Osteoblast (primary cell): ENCODE measurements around the gene KCNK1. TPM values are rescaled to one million over a fixed set of nuclear protein-coding genes. Genes with fewer than 3 reads are reported as not detected.

Experiments used
- DNase-seq: peaks from one replicate; pipeline ENCODE4 v3.0.0; 2011; ENCODE audit warnings: low spot score, mixed read lengths; ENCODE audit not compliant: insufficient read length; ENCODE audit errors: missing footprints
- H2AFZ ChIP-seq: 2 replicates; pipeline ENCODE4 v1.6.0; 2011; ENCODE audit warnings: mild to moderate bottlenecking, low read length
- H3K27ac ChIP-seq: 2 replicates; pipeline ENCODE4 v1.5.1; 2011; ENCODE audit warnings: mild to moderate bottlenecking, low read depth, low read length, moderate library complexity
- H3K27me3 ChIP-seq: 2 replicates; pipeline ENCODE4 v1.6.0; 2012; ENCODE audit warnings: mild to moderate bottlenecking, control low read depth, inconsistent platforms, low read length, moderate library complexity; ENCODE audit not compliant: insufficient read depth
- H3K36me3 ChIP-seq: 2 replicates; pipeline ENCODE4 v1.5.1; 2011; ENCODE audit warnings: mild to moderate bottlenecking, low read length, control low read depth, moderate library complexity; ENCODE audit not compliant: insufficient read depth
- H3K4me1 ChIP-seq: 2 replicates; pipeline ENCODE4 v1.5.1; 2011; ENCODE audit warnings: mild to moderate bottlenecking, low read length, control low read depth, moderate library complexity; ENCODE audit not compliant: insufficient read depth
- H3K4me2 ChIP-seq: 2 replicates; pipeline ENCODE4 v1.6.0; 2011; ENCODE audit warnings: mild to moderate bottlenecking, low read length; ENCODE audit not compliant: insufficient read depth
- H3K4me3 ChIP-seq: fragments of 200-600 bp; sonication (generic); 3 replicates; pipeline ENCODE4 v1.5.1; 2012; ENCODE audit warnings: mild to moderate bottlenecking, low read length, inconsistent platforms; ENCODE audit not compliant: insufficient read depth
- H3K79me2 ChIP-seq: 2 replicates; pipeline ENCODE4 v1.6.0; 2012; ENCODE audit warnings: mild to moderate bottlenecking, low read length, control low read depth, inconsistent platforms; ENCODE audit not compliant: insufficient read depth
- H3K9me3 ChIP-seq: 2 replicates; pipeline ENCODE4 v1.5.1; 2011; ENCODE audit warnings: low read depth, low read length, control low read depth
- H4K20me1 ChIP-seq: 2 replicates; pipeline ENCODE4 v1.6.0; 2012; ENCODE audit warnings: mild to moderate bottlenecking, low read length, control low read depth; ENCODE audit not compliant: insufficient read depth
- total RNA-seq: library from RNA; depleted of rRNA; stranded (reverse); fragments of >200 nt; gene quantifications from 2 replicates; pipeline ENCODE4 v1.2.3, GENCODE V29; 2012
- TF ChIP-seq, protein P1 (sequence below): IDR thresholded peaks from 2 replicates; pipeline ENCODE4 v1.5.1; 2011; ENCODE audit warnings: mild to moderate bottlenecking, low read depth, low read length, moderate library complexity; ENCODE audit errors: extremely low read depth

KCNK1 gene
- total RNA-seq, 1 donor: 3.6 TPM

DNA sequence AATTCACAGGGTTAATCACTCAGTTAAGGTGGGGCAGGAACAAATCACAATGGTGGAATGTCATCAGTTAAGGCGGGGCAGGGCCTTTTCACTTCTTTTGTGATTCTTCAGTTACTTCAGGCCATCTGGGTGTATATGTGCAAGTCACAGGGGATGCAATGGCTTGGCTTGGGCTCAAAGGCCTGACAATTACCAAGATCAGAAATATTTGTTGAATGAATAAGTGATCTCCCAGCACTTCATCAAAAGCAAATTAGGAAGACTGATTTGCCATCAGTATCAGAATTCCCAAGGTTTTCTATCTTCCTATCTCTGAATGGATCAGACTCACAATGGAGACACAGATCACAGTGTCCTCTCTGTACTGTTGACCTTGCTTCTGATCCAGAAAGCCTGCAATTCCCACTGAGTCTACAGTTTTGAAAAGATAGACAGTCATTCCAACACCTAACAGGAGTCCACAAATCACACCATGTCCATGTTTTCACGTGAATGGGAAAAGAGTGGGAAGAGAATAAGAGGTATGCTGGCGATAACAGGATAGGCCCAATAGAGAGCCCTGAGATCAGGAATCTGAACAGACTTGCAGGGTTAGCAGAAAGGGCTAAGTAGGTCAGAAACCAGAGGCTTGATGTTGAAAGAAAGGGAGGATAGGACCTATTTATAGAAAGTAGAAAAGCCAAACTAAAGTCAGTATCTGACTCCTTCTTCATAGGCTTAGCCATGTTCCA lies 75.3 kb downstream of the KCNK1 start:
- no peaks in the 10 kb centered on the region for H4K20me1 ChIP-seq
- TF ChIP-seq, protein P1, sequence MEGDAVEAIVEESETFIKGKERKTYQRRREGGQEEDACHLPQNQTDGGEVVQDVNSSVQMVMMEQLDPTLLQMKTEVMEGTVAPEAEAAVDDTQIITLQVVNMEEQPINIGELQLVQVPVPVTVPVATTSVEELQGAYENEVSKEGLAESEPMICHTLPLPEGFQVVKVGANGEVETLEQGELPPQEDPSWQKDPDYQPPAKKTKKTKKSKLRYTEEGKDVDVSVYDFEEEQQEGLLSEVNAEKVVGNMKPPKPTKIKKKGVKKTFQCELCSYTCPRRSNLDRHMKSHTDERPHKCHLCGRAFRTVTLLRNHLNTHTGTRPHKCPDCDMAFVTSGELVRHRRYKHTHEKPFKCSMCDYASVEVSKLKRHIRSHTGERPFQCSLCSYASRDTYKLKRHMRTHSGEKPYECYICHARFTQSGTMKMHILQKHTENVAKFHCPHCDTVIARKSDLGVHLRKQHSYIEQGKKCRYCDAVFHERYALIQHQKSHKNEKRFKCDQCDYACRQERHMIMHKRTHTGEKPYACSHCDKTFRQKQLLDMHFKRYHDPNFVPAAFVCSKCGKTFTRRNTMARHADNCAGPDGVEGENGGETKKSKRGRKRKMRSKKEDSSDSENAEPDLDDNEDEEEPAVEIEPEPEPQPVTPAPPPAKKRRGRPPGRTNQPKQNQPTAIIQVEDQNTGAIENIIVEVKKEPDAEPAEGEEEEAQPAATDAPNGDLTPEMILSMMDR: no peak
- H2AFZ ChIP-seq: no peak overlapping the region
- H3K79me2 ChIP-seq: no peaks in the 10 kb centered on the region
- H3K36me3 ChIP-seq: no peaks in the 10 kb centered on the region
- H3K4me1 ChIP-seq: no peaks in the 10 kb centered on the region
- no peak overlapping the region for H3K27ac ChIP-seq
- no peaks in the 10 kb centered on the region for H3K9me3 ChIP-seq
- H3K4me3 ChIP-seq: no peak overlapping the region
- H3K4me2 ChIP-seq: no peak overlapping the region
- DNase-seq: no peak
- no peaks in the 10 kb centered on the region for H3K27me3 ChIP-seq

GRCh38 chr1:233689748-233690254 lies 75.9 kb downstream of the KCNK1 start:
- no peaks in the 10 kb centered on the region for H3K36me3 ChIP-seq
- DNase-seq: no peak
- no peaks in the 10 kb centered on the region for H4K20me1 ChIP-seq
- H3K4me2 ChIP-seq: no peak overlapping the region
- no peaks in the 10 kb centered on the region for H3K79me2 ChIP-seq
- no peak overlapping the region for H3K27ac ChIP-seq
- no peaks in the 10 kb centered on the region for H3K27me3 ChIP-seq
- H3K4me1 ChIP-seq: no peaks in the 10 kb centered on the region
- TF ChIP-seq, protein P1: no peak
- no peaks in the 10 kb centered on the region for H3K9me3 ChIP-seq
- no peak overlapping the region for H2AFZ ChIP-seq
- no peak overlapping the region for H3K4me3 ChIP-seq

GRCh38 chr1:233695901-233696300 lies 82.0 kb downstream of the KCNK1 start:
- no peaks in the 10 kb centered on the region for H3K4me1 ChIP-seq
- H4K20me1 ChIP-seq: no peaks in the 10 kb centered on the region
- H3K9me3 ChIP-seq: no peaks in the 10 kb centered on the region
- H3K4me3 ChIP-seq: no peak overlapping the region
- no peak overlapping the region for H3K4me2 ChIP-seq
- TF ChIP-seq, protein P1: no peak
- no peaks in the 10 kb centered on the region for H3K79me2 ChIP-seq
- H3K27me3 ChIP-seq: no peaks in the 10 kb centered on the region
- no peak overlapping the region for H2AFZ ChIP-seq
- H3K36me3 ChIP-seq: no peaks in the 10 kb centered on the region
- no peak overlapping the region for H3K27ac ChIP-seq
- no peak for DNase-seq

- Histone ChIP-seq H2AFZ (no peak overlapping the region), H3K4me2 (no peak overlapping the region), H3K4me3 (no peak overlapping the region), H3K36me3 (no peaks in the 10 kb centered on the region), H4K20me1 (no peaks in the 10 kb centered on the region), H3K9me3 (no peaks in the 10 kb centered on the region), H3K4me1 (no peaks in the 10 kb centered on the region), H3K27me3 (no peaks in the 10 kb centered on the region), H3K79me2 (no peaks in the 10 kb centered on the region), H3K27ac (no peak overlapping the region)
- TF ChIP-seq, protein P1: no peak
- DNase-seq: no peak
Measured at GRCh38 chr1:233700338-233700737, 86.4 kb downstream of the KCNK1 start.
